ENCODE measurements around the gene COBLL1. TPM values are rescaled to one million over a fixed set of nuclear protein-coding genes. Genes with fewer than 3 reads are reported as not detected.
A peak's percentile ranks its signal among the peaks of the same experiment; 100 is the strongest.
"Not testable (repeated sequence)": the region's sequence is repeated elsewhere in the genome, so short reads cannot be mapped to it uniquely, and the experiment has no call there.

The COBLL1 gene
- total RNA-seq, 1 donor from 2014 or later = 1.0 TPM

DNA sequence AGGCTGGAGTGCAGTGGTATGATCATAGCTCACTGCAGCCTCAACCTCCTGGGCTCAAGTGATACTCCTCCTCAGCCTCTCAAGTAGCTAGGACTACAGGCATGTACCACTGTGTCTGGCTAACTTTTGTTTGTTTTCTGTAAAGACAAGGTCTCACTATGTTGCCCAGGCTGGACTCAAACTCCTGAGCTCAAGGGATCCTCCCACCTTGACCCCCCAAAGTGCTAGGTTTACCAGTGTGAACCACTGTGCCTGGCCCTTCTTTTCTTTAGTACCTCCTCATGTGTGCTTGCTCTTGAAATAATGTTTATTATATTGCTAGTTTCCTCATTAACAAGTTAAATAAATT lies 19.0 kb upstream of the COBLL1 start:
- no peak overlapping the region for H3K4me3 Mint-ChIP-seq
- DNase-seq (ENCODE audit: low spot score) = no peak
- H3K27me3 ChIP-seq = no peaks in the 10 kb centered on the region
- H4K20me1 ChIP-seq (ENCODE audit: low read depth) = no peaks in the 10 kb centered on the region
- no peaks in the 10 kb centered on the region for H3K79me2 ChIP-seq (ENCODE audit: low read depth)
- H3K9me3 ChIP-seq (ENCODE audit: low read depth) = no peaks in the 10 kb centered on the region
- H2AFZ ChIP-seq (replicated peaks) = no peak overlapping the region
- no peak for TF ChIP-seq EZH2phosphoT487 (IDR thresholded peaks at IDR 0.05)
- no peak for TF ChIP-seq EZH2 (IDR thresholded peaks at IDR 0.05)
- TF ChIP-seq, protein P1, sequence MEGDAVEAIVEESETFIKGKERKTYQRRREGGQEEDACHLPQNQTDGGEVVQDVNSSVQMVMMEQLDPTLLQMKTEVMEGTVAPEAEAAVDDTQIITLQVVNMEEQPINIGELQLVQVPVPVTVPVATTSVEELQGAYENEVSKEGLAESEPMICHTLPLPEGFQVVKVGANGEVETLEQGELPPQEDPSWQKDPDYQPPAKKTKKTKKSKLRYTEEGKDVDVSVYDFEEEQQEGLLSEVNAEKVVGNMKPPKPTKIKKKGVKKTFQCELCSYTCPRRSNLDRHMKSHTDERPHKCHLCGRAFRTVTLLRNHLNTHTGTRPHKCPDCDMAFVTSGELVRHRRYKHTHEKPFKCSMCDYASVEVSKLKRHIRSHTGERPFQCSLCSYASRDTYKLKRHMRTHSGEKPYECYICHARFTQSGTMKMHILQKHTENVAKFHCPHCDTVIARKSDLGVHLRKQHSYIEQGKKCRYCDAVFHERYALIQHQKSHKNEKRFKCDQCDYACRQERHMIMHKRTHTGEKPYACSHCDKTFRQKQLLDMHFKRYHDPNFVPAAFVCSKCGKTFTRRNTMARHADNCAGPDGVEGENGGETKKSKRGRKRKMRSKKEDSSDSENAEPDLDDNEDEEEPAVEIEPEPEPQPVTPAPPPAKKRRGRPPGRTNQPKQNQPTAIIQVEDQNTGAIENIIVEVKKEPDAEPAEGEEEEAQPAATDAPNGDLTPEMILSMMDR (IDR thresholded peaks at IDR 0.05) = no peak
- H3K36me3 ChIP-seq = no peaks in the 10 kb centered on the region
- no peaks in the 10 kb centered on the region for H3K9me3 Mint-ChIP-seq
- H3K27me3 Mint-ChIP-seq (ENCODE audit: insufficient read depth, low read depth) = no peaks in the 10 kb centered on the region
- no peaks in the 10 kb centered on the region for H3K4me1 ChIP-seq
- H3K4me1 Mint-ChIP-seq = no peaks in the 10 kb centered on the region
- no peak overlapping the region for H3K4me3 ChIP-seq
- no peak overlapping the region for H3K4me2 ChIP-seq
- no peak overlapping the region for H3K27ac ChIP-seq
- no peaks in the 10 kb centered on the region for H3K36me3 Mint-ChIP-seq
- H3F3A ChIP-seq (ENCODE audit: low read depth) = no peaks in the 10 kb centered on the region
- no peak overlapping the region for H3K9ac ChIP-seq
- no peak overlapping the region for H3K27ac Mint-ChIP-seq

DNA sequence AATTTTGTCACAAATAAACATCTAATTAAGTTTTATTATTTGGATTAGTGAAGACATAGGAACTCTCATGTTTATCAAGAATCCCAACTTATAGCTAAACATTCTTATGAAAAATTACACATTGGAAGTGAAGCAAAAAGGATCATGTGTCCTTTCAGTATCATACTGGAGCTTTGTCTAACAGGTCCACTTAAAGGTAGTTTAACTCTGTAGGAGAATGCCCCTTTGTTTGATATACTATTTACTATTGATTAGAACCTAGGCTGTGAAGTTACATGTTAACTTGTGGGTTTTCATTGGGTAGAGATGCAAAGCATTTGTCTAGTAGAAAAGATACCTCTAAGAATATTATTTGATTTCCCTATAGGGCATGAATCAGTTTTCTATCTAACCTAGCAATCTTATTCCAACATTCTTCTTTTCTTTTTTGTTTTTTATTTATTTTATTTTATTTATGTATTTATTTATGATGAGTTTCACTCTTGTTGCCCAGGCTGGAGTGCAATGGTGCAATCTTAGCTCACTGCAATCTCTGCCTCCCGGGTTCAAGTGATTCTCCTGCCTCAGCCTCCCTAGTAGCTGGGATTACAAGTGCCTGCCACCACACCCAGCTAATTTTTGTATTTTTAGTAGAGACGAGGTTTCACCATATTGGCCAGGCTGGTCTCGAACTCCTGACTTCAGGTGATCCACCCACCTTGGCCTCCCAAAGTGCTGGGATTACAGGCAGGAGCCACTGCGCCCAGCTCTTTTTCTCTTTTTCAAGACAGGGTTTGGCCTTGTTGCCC lies 18.5 kb upstream of the COBLL1 start:
- not testable (repeated sequence) for H3K27ac ChIP-seq; H3K27ac Mint-ChIP-seq; H3K4me1 Mint-ChIP-seq; H2AFZ ChIP-seq (replicated peaks); H3K36me3 ChIP-seq; H3K4me3 ChIP-seq; H3K79me2 ChIP-seq (ENCODE audit: low read depth); H3K4me2 ChIP-seq; H3K9me3 Mint-ChIP-seq; H3F3A ChIP-seq (ENCODE audit: low read depth); H3K4me3 Mint-ChIP-seq; H3K9ac ChIP-seq; H3K9me3 ChIP-seq (ENCODE audit: low read depth); H4K20me1 ChIP-seq (ENCODE audit: low read depth); H3K27me3 ChIP-seq; H3K36me3 Mint-ChIP-seq; DNase-seq (ENCODE audit: low spot score); H3K27me3 Mint-ChIP-seq (ENCODE audit: insufficient read depth, low read depth); H3K4me1 ChIP-seq

DNA sequence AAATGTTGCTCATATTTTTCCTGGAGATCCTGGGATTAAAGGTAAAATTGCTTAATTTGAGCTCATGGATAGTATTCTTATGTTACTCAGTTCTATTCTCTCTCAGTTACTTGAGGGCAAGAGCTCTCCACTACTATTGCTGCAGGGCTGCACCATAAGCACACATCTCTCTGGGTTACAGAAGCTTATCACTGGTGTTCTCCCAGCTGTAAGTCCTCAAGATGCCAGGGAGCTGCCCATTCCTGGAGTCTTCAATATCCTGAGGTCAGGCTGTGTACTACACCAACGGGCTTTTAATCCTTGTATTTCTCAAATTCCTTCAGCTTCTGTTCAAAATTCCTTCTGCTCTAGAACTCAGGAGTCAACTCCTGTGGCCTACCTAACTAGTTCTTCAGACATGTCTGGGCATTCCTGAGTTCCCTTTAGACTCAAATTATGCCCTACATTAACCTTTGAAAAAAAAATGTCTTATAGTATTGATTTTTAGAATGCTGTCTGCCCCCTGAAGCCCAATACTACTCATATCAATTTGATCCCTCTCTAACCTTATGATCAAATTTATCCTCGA lies 17.7 kb upstream of the COBLL1 start:
- no peak overlapping the region for H3K27ac Mint-ChIP-seq

More for the DNA sequence above, 17.7 kb upstream of the COBLL1 start:
- no peaks in the 10 kb centered on the region for H3K9me3 Mint-ChIP-seq
- H3K27ac ChIP-seq = no peak overlapping the region
- no peaks in the 10 kb centered on the region for H3K9me3 ChIP-seq (ENCODE audit: low read depth)
- H4K20me1 ChIP-seq (ENCODE audit: low read depth) = no peaks in the 10 kb centered on the region
- H3K36me3 ChIP-seq = no peaks in the 10 kb centered on the region
- H3K4me3 Mint-ChIP-seq = no peak overlapping the region
- H3F3A ChIP-seq (ENCODE audit: low read depth) = no peaks in the 10 kb centered on the region
- no peaks in the 10 kb centered on the region for H3K27me3 ChIP-seq
- H3K4me2 ChIP-seq = no peak overlapping the region
- H2AFZ ChIP-seq (replicated peaks) = peak overlapping the region; percentile 30
- no peaks in the 10 kb centered on the region for H3K4me1 ChIP-seq
- H3K9ac ChIP-seq = no peak overlapping the region
- no peak for DNase-seq (ENCODE audit: low spot score)
- no peaks in the 10 kb centered on the region for H3K4me1 Mint-ChIP-seq
- no peak overlapping the region for H3K4me3 ChIP-seq
- TF ChIP-seq, protein P1 (IDR thresholded peaks at IDR 0.05) = no peak
- TF ChIP-seq EZH2phosphoT487 (IDR thresholded peaks at IDR 0.05) (no peak), EZH2 (IDR thresholded peaks at IDR 0.05) (no peak)
- no peaks in the 10 kb centered on the region for H3K27me3 Mint-ChIP-seq (ENCODE audit: insufficient read depth, low read depth)
- no peaks in the 10 kb centered on the region for H3K36me3 Mint-ChIP-seq
- H3K79me2 ChIP-seq (ENCODE audit: low read depth) = no peaks in the 10 kb centered on the region

Data from neural progenitor cell (in vitro differentiated cells).